Body of pancreas (tissue), 4 donors: ENCODE data around the gene SH3GL1.

ENCODE experiments used
- CTCF ChIP-seq, 7 experiments: fragments of 450-650 bp in 4 of 7; fragments of 200-600 bp in 3 of 7; sonication (generic) in 3 of 7; IDR thresholded peaks; one replicate each; pipeline ENCODE4 v1.5.1; 2016 to 2019; ENCODE audit warnings: antibody characterized with exemption in 7 of 7
- POLR2A ChIP-seq, 3 donors: fragments of 450-650 bp; IDR thresholded peaks; one replicate each; pipeline ENCODE4 v1.6.1; 2016; ENCODE audit warnings: antibody characterized with exemption in 3 of 3, mild to moderate bottlenecking in 2 of 3

GRCh38 chr19:4371247-4372164 lies 28.8 kb downstream of the SH3GL1 start:
- TF ChIP-seq CTCF (IDR thresholded peaks at IDR 0.05) (no peak), POLR2A (IDR thresholded peaks at IDR 0.05) (no peak)
